ENCODE data around the gene ANKRD28. TPM values are rescaled to one million over a fixed set of nuclear protein-coding genes. Genes with fewer than 3 reads are reported as not detected.

Gene ANKRD28
- total and polyA plus RNA-seq, 2 experiments from 2014 or later: 15.2 to 61.3 TPM

GRCh38 chr3:15722877-15723623, 74.7 kb downstream of the ANKRD28 start:
- H3K36me3 Mint-ChIP-seq (ENCODE audit: low read depth): peaks cover 29% of the 10 kb centered on the region
- no peak for TF ChIP-seq ZNF462 (CRISPR knock-in tag; IDR thresholded peaks at IDR 0.05)
- no peak for TF ChIP-seq ETS1 (IDR thresholded peaks at IDR 0.05)
- TF ChIP-seq JUNB (IDR thresholded peaks at IDR 0.05; ENCODE audit: unreplicated experiment): no peak
- no peak for TF ChIP-seq NANOG (IDR thresholded peaks at IDR 0.05; ENCODE audit: borderline replicate concordance)
- no peak for TF ChIP-seq EZH2phosphoT487 (IDR thresholded peaks at IDR 0.05; ENCODE audit: unreplicated experiment)
- no peak for TF ChIP-seq STAT1 (IDR thresholded peaks at IDR 0.05; ENCODE audit: unreplicated experiment)
- no peak for TF ChIP-seq ZNF114 (CRISPR knock-in tag; IDR thresholded peaks at IDR 0.05)
- no peak for TF ChIP-seq CTCF (conservative IDR thresholded peaks at IDR 0.05; ENCODE audit: low read depth in 2 of 2)
- no peak for TF ChIP-seq EZH2 (IDR thresholded peaks at IDR 0.05; ENCODE audit: low read depth, unreplicated experiment)
- TF ChIP-seq, protein P1, sequence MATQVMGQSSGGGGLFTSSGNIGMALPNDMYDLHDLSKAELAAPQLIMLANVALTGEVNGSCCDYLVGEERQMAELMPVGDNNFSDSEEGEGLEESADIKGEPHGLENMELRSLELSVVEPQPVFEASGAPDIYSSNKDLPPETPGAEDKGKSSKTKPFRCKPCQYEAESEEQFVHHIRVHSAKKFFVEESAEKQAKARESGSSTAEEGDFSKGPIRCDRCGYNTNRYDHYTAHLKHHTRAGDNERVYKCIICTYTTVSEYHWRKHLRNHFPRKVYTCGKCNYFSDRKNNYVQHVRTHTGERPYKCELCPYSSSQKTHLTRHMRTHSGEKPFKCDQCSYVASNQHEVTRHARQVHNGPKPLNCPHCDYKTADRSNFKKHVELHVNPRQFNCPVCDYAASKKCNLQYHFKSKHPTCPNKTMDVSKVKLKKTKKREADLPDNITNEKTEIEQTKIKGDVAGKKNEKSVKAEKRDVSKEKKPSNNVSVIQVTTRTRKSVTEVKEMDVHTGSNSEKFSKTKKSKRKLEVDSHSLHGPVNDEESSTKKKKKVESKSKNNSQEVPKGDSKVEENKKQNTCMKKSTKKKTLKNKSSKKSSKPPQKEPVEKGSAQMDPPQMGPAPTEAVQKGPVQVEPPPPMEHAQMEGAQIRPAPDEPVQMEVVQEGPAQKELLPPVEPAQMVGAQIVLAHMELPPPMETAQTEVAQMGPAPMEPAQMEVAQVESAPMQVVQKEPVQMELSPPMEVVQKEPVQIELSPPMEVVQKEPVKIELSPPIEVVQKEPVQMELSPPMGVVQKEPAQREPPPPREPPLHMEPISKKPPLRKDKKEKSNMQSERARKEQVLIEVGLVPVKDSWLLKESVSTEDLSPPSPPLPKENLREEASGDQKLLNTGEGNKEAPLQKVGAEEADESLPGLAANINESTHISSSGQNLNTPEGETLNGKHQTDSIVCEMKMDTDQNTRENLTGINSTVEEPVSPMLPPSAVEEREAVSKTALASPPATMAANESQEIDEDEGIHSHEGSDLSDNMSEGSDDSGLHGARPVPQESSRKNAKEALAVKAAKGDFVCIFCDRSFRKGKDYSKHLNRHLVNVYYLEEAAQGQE (IDR thresholded peaks at IDR 0.05; ENCODE audit: unreplicated experiment): no peak
- no peak for TF ChIP-seq POLR2AphosphoS5 (IDR thresholded peaks at IDR 0.05; ENCODE audit: low read depth)
- TF ChIP-seq ZNF331 (CRISPR knock-in tag; IDR thresholded peaks at IDR 0.05; ENCODE audit: low read depth): no peak
- TF ChIP-seq CREB1 (CRISPR knock-in tag; IDR thresholded peaks at IDR 0.05; ENCODE audit: low read depth): no peak
- Histone ChIP-seq H3K79me2 (replicated peaks; ENCODE audit: insufficient read depth) (no peaks in the 10 kb centered on the region), H3K27me3 (ENCODE audit: insufficient read depth) (no peaks in the 10 kb centered on the region), H2AFZ (no peak overlapping the region), H3K9me2 (ENCODE audit: insufficient read depth) (no peaks in the 10 kb centered on the region), H3K4me2 (no peak overlapping the region), H3K27ac (ENCODE audit: low read depth) (no peak overlapping the region), H3K4me3 (no peak overlapping the region), H4K20me1 (replicated peaks; ENCODE audit: insufficient read depth) (no peaks in the 10 kb centered on the region), H3F3A (replicated peaks; ENCODE audit: low read depth) (no peaks in the 10 kb centered on the region), H3K4me1 (ENCODE audit: insufficient read depth) (peaks cover 2% of the 10 kb centered on the region; the same call in 1 of the 2 replicates), H3K36me3 (ENCODE audit: insufficient read depth) (no peaks in the 10 kb centered on the region)
- peaks cover 10% of the 10 kb centered on the region; the same call in 2 of the 3 replicates for H3K4me1 Mint-ChIP-seq
- ATAC-seq (no peak), DNase-seq (ENCODE audit: low spot score) (no peak)
- H3K4me3 Mint-ChIP-seq: no peak overlapping the region
- H3K27ac Mint-ChIP-seq: no peak overlapping the region
- H3K9me3 Mint-ChIP-seq: no peaks in the 10 kb centered on the region
- peaks cover 2% of the 10 kb centered on the region for H3K27me3 Mint-ChIP-seq (ENCODE audit: insufficient read depth, low read depth, poor library complexity)
